Osteocyte (in vitro differentiated cells): Measurements from ENCODE around the gene TADA2B. TPM values are rescaled to one million over a fixed set of nuclear protein-coding genes. Genes with fewer than 3 reads are reported as not detected.

Source experiments
- DNase-seq: peaks from one replicate; pipeline ENCODE4 v3.0.0; 2021; ENCODE audit warnings: mixed read lengths; ENCODE audit not compliant: unreplicated experiment; ENCODE audit errors: extremely low spot score
- H3K27ac Mint-ChIP-seq: one replicate; pipeline ENCODE4 v1.8.0; 2021; ENCODE audit warnings: mild to moderate bottlenecking, mixed read lengths; ENCODE audit not compliant: unreplicated experiment
- H3K27me3 Mint-ChIP-seq: one replicate; pipeline ENCODE4 v1.8.0; 2021; ENCODE audit warnings: mixed read lengths; ENCODE audit not compliant: unreplicated experiment
- H3K36me3 Mint-ChIP-seq: one replicate; pipeline ENCODE4 v1.8.0; 2021; ENCODE audit warnings: mixed read lengths; ENCODE audit not compliant: unreplicated experiment
- H3K4me1 Mint-ChIP-seq: one replicate; pipeline ENCODE4 v1.8.0; 2021; ENCODE audit warnings: mixed read lengths; ENCODE audit not compliant: unreplicated experiment
- H3K4me3 Mint-ChIP-seq: one replicate; pipeline ENCODE4 v1.8.0; 2021; ENCODE audit warnings: mild to moderate bottlenecking, moderate library complexity, mixed read lengths; ENCODE audit not compliant: unreplicated experiment
- H3K9me3 Mint-ChIP-seq: one replicate; pipeline ENCODE4 v1.8.0; 2021; ENCODE audit warnings: mixed read lengths; ENCODE audit not compliant: unreplicated experiment
- CTCF ChIP-seq: fragments of 200-600 bp; sonication (generic); IDR thresholded peaks from 2 replicates; pipeline ENCODE4 v1.5.0; 2021; ENCODE audit warnings: antibody characterized with exemption, mild to moderate bottlenecking, moderate library complexity
- total RNA-seq: library from RNA; stranded (reverse); gene quantifications from 2 replicates; pipeline ENCODE4 v1.2.1, GENCODE V29; 2021

Gene TADA2B
- total RNA-seq, 1 donor from 2014 or later = 21.4 TPM

DNA sequence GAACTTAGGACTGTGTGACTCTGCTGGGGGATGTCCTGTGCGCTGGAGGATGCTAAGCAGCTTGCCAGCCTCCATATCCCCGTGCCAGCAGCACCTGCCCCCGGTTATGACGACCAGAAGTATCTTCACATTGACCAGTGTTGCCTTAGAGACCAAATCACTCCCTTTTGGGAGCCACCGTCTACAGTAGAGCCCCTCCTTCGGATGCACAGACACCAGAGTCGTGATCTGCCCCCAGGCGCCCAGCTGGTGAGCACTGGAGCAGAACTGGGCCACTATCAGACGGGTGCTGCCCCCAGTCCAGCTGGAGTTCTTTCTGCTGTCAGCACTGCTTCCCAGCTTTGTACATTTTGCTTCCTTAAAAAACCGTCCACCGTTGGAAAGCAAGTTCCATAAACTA is 30.0 kb upstream of the TADA2B start:
- Mint-ChIP-seq H3K4me1 (no peaks in the 10 kb centered on the region), H3K9me3 (no peaks in the 10 kb centered on the region)
- no peak for DNase-seq

DNA sequence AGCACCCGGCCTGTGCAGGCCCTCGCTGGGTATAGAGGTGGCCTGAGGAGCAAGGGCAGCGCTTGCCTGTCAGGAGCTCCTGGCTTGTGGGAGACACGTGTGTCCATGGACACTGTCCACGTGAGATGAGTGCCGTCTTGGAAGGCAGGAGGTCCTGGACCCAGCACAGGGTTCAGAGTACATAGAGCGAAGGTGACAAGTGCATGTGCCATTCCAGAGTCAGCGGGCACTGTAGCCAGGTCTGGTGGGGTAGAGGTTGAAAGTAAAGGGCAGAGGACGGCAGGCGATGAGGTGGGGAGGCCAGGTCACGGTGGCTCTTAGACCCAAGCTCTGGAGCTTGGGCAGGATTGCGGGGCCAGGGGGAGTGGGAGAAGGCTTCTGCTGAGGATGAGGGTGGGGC is 28.4 kb upstream of the TADA2B start:
- Mint-ChIP-seq H3K27ac (no peak overlapping the region), H3K4me1 (no peaks in the 10 kb centered on the region), H3K4me3 (no peak overlapping the region), H3K27me3 (no peaks in the 10 kb centered on the region), H3K36me3 (peaks cover 29% of the 10 kb centered on the region), H3K9me3 (no peaks in the 10 kb centered on the region)
- TF ChIP-seq CTCF = no peak
- DNase-seq = no peak

More for the DNA sequence above, 30.0 kb upstream of the TADA2B start:
- Mint-ChIP-seq H3K4me3 (no peak overlapping the region), H3K27ac (no peak overlapping the region), H3K27me3 (no peaks in the 10 kb centered on the region), H3K36me3 (peaks cover 31% of the 10 kb centered on the region)
- no peak for TF ChIP-seq CTCF

DNA sequence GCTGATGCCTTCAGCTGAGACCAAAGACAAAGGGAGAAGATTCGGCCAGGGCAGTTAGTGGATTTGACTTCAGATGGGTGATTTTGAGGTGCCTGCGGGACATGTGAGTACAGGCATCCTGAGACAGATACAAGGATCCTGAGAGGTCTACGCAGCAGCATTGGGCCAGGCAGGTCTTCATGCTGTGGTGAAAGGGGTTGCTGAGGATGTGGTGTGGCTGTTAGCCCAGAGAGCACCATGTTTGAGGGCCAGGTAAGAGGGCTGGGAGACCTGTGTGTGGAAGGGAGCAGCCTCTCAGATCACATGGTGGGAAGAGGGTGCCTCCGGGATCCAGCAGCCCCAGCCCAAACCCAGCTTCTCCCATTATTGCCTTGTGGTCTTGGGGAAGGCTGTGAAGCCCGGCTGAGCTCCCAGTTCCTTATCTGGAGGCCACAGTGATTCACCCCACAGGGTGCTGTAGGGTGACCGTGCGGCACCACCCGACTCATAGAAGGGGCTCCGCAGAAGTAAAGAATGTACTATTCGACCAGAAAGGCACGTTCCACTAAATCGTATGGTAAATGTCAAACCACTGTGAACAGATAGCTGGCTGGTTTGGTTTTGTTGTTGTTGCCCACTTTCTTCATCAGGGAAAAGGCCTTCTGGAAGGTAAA is 27.7 kb upstream of the TADA2B start:
- no peaks in the 10 kb centered on the region for H3K9me3 Mint-ChIP-seq
- H3K27me3 Mint-ChIP-seq = no peaks in the 10 kb centered on the region
- H3K4me1 Mint-ChIP-seq = peaks cover 6% of the 10 kb centered on the region
- no peak for TF ChIP-seq CTCF
- H3K4me3 Mint-ChIP-seq = no peak overlapping the region
- peaks cover 27% of the 10 kb centered on the region for H3K36me3 Mint-ChIP-seq
- no peak overlapping the region for H3K27ac Mint-ChIP-seq
- DNase-seq = no peak

- Mint-ChIP-seq H3K27me3 (no peaks in the 10 kb centered on the region), H3K27ac (no peak overlapping the region), H3K4me1 (peaks cover 12% of the 10 kb centered on the region), H3K9me3 (no peaks in the 10 kb centered on the region), H3K36me3 (peaks cover 23% of the 10 kb centered on the region), H3K4me3 (no peak overlapping the region)
- no peak for DNase-seq
- TF ChIP-seq CTCF = no peak
Observed at GRCh38 chr4:7016086-7016485, 27.1 kb upstream of the TADA2B start.

DNA sequence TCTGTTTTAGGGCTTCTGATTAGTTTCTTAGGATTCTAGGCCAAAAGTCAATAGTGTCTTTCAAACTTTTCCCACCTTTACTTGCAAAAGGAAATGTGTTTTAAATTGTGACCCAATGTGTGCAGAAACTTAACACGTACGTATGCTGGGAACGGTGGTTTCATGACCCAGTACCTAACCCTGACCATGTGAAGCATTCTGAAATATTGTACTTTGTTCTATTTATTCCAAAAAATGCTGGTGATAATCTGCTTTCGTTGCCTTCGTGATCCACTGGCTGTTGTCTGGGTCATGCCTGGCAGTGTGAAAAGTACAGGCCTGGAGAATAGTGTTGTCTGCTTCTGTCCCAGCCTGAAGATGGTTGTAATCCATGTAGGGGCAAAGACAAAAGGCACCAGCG is 26.7 kb upstream of the TADA2B start:
- no peaks in the 10 kb centered on the region for H3K9me3 Mint-ChIP-seq
- H3K27ac Mint-ChIP-seq = no peak overlapping the region
- DNase-seq = no peak
- H3K36me3 Mint-ChIP-seq = peaks cover 23% of the 10 kb centered on the region
- H3K27me3 Mint-ChIP-seq = no peaks in the 10 kb centered on the region
- no peak overlapping the region for H3K4me3 Mint-ChIP-seq
- H3K4me1 Mint-ChIP-seq = peaks cover 15% of the 10 kb centered on the region
- TF ChIP-seq CTCF = no peak
